ENCODE results near the gene NEIL1. TPM values are rescaled to one million over a fixed set of nuclear protein-coding genes. Genes with fewer than 3 reads are reported as not detected.

NEIL1 gene, protein sequence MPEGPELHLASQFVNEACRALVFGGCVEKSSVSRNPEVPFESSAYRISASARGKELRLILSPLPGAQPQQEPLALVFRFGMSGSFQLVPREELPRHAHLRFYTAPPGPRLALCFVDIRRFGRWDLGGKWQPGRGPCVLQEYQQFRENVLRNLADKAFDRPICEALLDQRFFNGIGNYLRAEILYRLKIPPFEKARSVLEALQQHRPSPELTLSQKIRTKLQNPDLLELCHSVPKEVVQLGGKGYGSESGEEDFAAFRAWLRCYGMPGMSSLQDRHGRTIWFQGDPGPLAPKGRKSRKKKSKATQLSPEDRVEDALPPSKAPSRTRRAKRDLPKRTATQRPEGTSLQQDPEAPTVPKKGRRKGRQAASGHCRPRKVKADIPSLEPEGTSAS
- 17.1 TPM for total RNA-seq

DNA sequence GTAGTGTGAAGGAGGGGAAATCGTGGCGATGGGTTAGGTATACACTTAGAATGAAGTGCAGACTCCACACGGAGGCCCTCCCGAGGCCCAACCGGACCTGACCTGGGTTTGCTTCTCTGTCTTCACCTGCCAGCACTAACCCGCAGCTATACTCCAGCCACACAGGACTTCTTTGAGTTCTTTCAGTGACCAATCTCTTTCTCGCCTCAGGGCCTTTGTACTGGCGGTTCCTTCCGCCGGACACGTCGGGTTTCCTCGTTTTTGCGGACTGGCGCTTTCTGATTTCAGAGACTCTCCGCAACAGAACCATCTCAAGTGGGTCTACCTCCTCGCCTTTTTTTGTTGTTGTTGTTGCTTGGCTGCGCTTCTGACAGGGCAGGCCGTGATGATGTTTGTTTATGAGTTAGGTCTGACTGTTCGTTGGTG, at the start of gene NEIL1:
Gene NEIL1 (plus strand): TSS at position 244 of the 426 bp plus-strand sequence. CDS start 1,867 bp downstream, outside the sequence.

DNA sequence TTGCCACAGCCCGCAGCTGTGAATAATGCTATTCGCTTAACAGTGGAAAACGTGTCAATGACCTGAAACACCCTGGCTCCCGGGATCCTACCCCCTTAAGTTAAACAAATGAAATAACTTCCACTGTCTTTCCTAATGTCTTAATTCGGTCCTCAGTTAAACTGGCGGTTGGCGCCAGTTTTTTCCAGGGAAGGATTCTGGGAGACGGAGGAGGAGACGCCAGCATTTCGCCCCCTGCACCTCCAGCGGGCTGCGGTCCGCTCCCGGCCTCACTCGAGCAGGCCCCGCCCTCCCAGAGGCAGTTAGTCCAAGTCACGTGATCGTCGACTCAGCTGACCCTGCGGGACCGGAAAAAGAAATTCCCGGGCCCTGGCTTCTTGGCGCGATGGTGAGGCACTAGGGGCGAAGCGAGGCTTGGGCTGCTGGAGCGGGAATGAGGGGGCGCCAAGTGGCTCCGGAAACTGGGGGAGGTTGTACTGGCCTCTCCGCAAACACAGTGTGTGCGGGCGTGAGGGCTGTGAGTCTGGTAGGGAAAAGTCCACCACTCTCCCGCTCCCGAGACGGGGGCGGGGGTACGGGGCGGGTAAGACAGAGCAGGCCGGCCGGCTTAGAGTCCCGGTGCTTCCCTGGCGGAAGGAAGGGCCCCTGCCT, 11.0 kb upstream of the NEIL1 start, which contains the start of gene COMMD4:
Gene COMMD4 (plus strand): TSS at position 359 of the 651 bp plus-strand sequence. CDS start 27 bp downstream, at position 386.

DNA sequence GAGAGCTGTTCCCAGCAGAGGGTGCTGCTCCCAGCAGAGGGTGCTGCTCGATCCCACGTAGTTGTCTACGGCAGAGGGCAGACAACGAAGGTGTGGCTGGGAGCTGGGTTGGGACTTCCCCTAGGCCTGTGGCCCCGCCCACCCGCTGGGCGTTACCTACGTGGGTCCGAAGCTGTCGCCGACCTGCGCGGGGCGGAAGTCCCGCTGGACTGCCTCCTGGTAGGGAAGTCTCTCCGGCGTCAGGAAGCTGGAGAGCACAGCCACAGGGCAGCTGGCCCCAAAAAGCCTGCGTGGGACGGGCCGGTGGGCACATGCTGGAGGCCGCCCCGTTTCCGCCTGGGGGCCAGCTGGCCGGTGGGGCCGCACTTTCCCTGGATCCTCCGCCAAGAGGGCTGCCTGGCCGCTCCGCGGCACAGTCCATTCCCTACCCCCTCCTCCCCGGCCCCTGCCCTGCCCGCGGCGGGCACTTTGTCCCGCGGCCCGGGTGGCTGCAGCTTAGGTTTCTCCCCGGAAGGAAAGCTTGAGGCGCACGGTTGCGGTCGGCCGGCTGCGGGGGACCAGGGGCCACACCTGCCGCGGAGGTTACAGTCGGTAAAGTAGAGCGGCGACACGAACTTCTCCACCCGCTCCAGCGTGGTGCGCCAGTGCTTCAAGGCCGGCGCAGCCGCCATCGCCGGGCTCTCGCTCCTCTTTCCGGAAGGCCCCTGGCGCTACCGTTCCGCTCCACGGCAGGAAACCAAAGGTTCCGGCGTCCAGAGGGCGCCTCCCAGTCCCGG, 21.3 kb downstream of the NEIL1 start, which contains the start of gene MAN2C1:
Gene MAN2C1 (minus strand): TSS at position 695 of the 776 bp plus-strand sequence. CDS start 24 bp downstream, at position 671.

Other genes starting within 250 kb of the NEIL1 start
- 1.8 TPM for gene C15orf39, start 145.2 kb upstream of the NEIL1 start, total RNA-seq
- not detected for gene GOLGA6C, start 88.7 kb upstream of the NEIL1 start, total RNA-seq
- not detected for gene GOLGA6D, start 64.2 kb upstream of the NEIL1 start, total RNA-seq
- 11.8 TPM for gene COMMD4, start 11.0 kb upstream of the NEIL1 start, total RNA-seq
- 58.6 TPM for gene MAN2C1, start 21.6 kb downstream of the NEIL1 start, total RNA-seq
- gene SIN3A, start 104.7 kb downstream of the NEIL1 start, total RNA-seq = 32.1 TPM
- 30.0 TPM for gene PTPN9, start 232.3 kb downstream of the NEIL1 start, total RNA-seq